HG02885 (cell line): ENCODE data around the gene ALDH3B1.

Source experiments
- ATAC-seq: cut with Tn5 transposase; IDR thresholded peaks from one replicate; pipeline ENCODE4 v1.9.1; 2021; ENCODE audit warnings: mild to moderate bottlenecking; ENCODE audit not compliant: unreplicated experiment, poor library complexity

The ALDH3B1 gene

DNA sequence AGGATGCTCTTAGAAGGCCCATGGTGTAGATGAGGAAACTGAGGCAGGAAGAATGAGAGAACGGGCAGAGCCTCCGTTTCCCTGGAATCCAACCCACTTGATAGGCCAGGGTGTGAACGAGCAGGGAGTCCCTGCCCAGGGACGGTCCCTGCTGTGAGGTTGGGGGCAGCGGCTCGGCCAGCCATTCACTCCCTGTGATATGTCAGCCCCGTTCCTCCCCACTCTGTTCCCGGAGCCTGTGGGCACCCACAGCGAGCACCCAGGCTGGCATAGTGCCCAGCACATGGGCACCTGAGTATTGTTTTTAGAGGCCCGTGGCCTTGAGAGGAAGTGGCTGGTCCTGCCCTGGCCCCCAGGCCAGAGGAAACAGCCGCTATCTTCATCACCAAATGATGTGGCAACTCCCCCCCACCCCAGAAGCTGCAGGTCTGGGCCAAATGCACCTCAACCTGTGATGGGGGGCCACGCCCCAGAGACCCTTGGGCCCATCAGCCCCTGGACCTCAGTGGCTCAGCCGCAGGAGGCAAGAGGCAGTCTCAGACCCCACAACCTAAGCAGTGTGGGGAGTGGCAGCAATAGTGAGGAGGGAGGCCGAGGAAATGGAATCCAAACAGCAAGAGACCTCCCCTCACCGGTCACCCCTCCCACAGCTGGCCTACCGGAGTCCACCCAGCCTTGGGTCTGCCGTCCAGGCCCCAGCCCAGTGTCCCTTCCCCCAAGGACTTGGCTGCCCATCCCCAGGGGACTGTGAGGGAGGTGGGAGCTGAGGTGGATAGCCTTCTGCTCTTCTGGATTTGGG is 2.1 kb downstream of the ALDH3B1 start:
- ATAC-seq, result no peak

GRCh38 chr11:68012843-68013610 is 2.9 kb downstream of the ALDH3B1 start:
- no peak for ATAC-seq

DNA sequence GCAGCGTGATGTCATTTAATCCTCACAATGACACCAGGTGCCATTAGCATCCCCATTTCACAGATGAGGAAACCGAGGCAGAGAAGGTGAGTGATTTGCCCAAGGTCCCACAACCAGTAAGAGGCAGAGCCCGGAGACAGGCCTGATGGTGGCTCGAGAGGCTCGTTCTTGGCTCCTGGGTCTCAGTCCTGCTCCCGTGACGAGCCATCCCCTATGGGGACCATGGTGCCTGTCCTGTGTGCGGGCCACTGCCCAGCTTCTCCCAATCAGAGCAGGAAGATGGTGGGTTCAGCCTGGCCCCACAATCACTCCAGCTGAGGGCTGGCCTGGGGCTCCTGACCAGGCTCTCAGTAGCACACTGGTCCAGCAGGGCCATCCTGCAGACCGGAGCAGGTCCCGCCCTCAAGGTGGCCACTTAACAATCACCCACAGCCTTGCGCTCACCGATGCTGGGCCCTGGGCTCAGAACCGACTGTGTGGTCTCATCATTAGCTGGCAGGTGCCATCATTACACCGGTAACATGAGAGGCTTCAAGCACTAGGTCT is 3.6 kb downstream of the ALDH3B1 start:
- no peak for ATAC-seq

GRCh38 chr11:68014157-68014946 is 4.2 kb downstream of the ALDH3B1 start:
- no peak for ATAC-seq

DNA sequence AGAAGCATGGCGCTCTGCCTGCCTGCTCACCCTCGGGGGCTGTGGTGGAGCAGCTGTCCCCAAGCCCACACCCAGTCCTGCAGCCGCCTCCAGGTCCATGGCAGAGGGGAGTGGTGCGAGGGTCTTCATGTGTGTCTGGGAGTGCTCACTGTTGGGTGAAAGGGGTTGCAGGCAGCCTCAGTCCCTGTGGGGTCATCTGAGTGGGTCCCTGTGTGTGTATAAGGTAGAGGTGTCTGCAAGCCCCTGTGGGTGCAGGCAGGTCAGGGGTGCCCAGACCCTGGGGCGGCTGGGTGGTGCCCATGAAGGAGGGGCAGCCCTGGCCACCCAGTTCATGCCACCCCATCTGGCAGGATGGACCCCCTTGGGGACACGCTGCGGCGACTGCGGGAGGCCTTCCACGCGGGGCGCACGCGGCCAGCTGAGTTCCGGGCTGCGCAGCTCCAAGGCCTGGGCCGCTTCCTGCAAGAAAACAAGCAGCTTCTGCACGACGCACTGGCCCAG is 4.9 kb downstream of the ALDH3B1 start:
- no peak for ATAC-seq

DNA sequence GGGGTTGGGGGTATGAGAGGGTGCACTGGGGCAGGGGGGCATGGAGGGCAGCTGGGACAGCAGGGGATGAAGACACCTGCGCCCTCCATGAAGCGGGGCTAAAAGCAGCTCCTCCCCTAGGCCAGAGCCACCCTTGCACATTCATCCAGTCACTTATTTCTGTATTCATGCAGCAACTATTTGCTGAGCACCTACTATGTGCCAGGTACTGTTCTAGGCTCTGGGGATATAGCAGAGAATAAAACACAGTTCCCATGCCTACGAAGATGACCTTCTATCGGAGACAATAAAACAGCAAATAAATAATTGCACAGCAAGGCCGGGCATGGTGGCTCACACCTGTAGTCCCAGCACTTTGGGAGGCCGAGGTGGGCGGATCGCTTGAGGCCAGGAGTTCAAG is 5.3 kb downstream of the ALDH3B1 start:
- no peak for ATAC-seq

DNA sequence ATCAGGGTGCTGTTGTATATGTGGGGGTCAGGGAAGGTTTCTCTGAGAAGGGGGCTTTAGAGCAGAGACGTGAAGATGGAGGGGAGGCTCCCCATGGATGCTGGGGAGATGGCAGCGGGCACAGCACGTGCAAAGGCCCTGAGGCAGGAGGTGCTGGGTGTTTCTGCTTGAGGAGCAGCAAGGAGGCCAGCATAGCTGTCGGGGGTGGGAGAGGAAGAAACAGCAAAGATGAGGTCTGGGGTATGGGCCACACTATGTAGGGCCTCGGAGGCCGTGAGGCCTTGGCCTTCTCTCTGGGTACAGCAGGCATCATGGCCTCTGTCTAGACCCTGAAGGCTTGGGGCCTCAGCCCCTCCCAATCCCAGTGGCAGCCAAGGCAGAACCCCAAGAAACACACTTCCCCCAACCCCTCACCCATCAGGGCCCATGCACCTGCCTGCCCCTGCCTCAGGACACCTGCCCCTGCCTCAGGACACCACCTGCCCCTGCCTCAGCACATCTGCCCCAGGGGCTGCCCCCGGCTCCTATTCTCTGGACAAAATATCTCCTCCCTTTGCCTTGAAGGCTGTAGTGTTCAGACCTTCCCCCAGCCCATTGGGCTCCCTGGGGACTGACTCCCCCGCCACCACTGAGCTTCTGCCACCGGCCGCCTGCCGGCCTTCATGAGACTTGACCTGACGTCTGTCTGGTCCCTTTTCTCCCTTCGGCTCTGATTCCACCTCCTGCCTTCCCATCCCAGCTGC is 6.2 kb downstream of the ALDH3B1 start:
- no peak for ATAC-seq

DNA sequence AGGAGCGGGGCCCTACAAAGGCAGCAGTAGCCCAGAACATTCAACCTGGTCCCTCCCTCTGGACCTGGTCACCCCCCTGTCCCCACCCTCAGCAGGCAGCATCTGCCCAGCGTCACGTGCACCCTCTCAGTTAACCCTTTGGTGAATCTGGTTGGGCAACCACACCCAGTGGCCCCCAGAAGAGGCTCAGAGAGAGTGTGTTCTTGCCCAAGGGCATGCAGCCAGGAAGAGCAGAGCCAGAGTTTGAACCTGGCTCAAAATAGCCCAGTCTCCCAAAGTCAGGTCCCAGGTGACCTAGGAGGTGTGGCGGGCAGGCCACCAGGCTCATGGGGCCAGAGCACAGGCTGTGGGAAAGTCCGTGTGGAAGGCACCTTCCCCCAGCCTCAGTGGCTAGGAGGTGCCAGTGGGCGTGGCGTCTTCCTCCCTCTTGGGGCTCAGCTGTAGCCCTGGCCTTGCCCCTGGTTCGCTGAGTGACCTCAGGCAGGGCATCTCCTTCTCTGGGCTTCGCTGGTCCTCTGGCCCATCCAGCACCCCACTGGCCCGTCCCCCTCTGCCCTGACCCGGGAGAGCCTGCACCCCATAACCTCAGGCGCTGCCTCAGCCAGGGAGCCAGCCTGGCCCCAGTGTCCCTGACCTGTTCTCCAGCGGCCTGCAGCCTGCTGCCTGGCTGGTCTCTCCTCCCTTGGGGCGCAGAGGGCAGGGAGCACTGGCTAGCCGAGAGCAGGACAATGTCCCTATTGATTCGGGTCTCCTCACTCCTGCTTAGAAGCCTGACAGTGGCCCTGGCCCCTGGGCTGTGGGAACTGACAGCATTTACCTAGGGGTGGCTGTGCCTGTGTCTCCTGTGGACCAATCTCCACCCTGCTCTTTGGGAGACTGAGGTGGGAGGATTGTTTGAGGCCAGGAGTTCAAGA is 7.0 kb downstream of the ALDH3B1 start:
- ATAC-seq, result no peak

DNA sequence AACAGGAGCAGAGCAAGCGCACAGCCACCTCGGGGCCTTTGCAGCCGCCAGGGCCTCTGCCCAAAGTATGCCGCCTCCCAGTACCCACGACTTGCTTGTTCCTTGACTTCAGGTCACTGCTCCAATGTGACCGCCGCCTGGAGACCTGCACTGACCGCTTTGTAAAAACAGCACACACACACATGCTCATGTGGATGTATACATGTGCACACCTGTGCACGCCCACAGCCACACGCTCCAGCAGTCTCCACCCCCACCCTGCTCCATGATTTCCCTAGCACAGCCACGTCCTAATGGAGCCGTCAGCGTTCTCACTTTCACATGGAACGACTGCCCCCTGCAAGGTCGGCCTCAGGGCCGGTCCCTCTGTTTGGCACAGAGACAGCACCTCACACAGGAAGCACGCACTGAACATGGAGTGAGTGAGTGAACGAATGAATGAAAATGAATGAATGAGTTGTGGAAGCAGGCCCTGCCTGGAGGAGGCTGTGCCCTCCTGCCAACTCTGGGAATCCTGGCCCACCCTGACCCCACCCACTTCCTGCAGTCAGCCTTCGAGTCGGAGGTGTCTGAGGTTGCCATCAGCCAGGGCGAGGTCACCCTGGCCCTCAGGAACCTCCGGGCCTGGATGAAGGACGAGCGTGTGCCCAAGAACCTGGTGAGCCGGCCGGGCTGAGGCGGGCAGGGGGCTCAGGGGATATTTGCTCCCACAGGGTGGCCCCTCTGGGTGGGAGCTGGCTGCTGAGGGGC is 8.0 kb downstream of the ALDH3B1 start:
- no peak for ATAC-seq

GRCh38 chr11:68018730-68019190 is 8.6 kb downstream of the ALDH3B1 start:
- ATAC-seq, result no peak

DNA sequence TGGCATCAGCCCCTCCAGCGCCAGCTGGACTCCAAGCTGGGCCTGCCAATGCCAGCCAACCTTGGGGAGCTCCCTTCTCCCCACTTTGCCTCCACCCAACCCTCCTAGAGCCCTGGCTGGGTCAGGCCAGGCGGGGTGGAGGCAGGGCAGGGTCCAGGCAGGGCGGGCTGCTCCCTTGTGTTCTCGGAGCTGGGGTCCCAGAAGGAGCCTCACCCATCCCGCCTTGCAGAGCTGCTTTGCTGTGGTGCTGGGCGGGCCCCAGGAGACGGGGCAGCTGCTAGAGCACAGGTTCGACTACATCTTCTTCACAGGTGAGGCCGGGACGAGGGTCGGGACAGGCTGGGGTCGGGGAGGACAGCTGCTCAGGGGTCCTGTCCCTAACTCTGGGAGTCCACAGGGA is 9.4 kb downstream of the ALDH3B1 start:
- no peak for ATAC-seq

DNA sequence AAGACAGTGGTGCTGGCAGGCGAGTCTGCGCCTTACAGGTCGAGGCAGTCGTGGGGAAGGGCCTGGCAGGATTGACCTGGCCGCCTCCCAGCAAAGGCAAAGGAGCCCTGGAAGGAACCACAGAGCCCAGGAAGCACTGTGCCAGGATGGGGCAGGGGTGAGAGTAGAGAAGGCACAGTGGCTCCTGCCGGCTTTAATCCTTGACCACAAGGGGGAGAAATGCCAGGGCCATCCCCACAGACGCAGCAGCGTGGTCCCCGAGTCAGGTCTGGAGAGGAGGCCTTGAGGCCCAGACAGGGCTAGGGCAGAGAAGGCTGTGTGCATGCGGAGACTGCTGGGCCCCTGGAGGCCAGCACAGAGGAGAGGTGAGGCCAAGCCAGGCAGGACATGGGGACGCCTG is 10.4 kb downstream of the ALDH3B1 start:
- ATAC-seq, result no peak

GRCh38 chr11:68021167-68021787 is 11.2 kb downstream of the ALDH3B1 start:
- ATAC-seq, result no peak

- ATAC-seq, result no peak
Measured at GRCh38 chr11:68022531-68022930, 12.4 kb downstream of the ALDH3B1 start.

DNA sequence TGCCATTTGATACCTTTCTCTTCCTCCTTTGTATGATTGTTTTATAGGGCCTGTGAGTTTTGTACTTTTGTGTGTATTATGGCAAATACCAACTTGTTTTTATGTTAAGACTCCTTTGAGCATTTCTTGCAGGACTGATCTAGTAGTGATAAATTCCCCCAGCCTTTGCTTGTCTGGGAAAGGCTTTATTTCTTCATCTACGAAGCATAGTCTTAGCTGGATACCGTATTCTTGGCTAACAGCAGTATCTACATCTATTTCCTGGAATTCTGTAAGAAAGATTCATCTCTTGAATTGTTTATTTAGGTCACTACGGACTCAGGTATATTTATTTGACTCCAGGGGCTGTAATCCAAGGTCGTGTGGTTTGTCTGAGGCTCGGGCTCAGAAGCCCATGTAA is 14.4 kb downstream of the ALDH3B1 start:
- ATAC-seq, result no peak

DNA sequence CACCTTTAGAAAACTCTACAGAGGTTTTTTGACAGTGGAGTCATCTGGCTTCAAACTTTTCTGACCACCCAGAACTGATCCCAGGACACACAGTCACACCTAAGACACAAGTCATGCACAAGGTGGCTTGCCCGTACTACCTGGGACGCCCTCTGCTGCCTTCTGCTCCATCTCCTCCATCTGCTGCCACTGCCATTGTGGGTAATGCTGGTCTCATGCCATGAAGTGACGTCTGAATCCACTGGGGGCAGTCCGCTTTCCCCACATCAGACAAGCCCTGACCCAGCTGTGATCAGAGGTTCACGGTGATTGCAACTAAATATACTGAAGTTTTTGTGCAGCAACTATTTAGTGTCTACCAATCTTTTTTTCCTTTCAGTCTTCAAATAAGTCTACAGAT is 14.9 kb downstream of the ALDH3B1 start:
- ATAC-seq, result no peak

DNA sequence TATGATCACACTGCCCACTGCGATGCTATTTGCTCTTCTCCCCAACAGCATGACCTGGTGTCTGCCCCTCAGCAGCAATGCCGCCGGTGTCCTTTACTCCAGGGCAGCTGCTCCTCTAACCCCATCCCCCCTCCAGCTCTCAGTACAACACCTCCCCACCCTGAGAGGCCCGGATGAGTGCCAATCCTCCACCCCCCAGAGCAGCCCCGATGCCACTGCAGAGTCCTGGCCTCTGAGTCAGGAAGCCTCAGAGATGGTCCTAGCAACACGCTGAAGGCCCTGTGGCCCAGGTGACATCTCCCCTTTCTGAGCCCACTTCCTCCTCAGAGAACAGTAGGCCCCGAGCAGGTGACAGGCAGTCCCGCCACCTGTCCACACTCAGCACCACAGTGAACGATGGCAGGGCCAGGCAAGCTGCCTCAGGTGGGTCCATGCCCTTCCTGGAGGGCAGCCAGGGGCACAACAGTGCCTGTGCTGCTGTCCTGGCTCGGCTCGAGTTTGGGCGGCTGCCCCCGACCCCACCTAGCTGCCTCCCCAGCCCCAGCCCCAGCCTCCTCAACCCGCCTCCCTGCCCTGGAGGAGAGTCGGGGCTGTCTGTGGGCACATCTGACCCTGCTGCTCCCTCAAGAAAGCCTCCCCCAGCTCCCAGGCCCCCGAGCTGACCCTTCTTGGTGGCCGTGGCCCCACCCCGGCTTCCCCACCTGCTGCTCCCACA is 16.4 kb downstream of the ALDH3B1 start:
- ATAC-seq, result no peak
